Right forelimb (tissue), 1 donor: ENCODE results near the gene CCNE1.
"Not testable (repeated sequence)": the region's sequence is repeated elsewhere in the genome, so short reads cannot be mapped to it uniquely, and the experiment has no call there.

ENCODE experiments used
- DNase-seq: peaks from one replicate; pipeline ENCODE4 v3.0.0-alpha.2; 2018

Gene CCNE1

DNA sequence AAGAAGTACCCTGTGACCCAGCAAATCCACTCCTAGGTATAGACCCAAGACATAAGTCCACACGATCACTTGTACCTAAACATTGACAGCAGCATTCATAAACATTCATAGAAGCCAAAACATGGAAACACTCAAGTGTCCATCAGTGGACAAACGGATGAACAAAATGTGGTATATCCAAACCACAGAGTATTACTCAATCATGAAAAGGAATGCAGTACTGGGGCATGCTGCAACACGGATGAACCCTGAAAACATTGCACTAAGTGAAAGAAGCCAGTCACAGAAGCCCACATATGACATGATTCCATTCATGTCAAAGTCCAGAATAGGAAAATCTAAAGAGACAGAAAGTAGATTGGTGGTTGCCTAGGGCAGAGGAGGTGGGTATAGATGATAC, 22.8 kb upstream of the CCNE1 start:
- DNase-seq = no peak

DNA sequence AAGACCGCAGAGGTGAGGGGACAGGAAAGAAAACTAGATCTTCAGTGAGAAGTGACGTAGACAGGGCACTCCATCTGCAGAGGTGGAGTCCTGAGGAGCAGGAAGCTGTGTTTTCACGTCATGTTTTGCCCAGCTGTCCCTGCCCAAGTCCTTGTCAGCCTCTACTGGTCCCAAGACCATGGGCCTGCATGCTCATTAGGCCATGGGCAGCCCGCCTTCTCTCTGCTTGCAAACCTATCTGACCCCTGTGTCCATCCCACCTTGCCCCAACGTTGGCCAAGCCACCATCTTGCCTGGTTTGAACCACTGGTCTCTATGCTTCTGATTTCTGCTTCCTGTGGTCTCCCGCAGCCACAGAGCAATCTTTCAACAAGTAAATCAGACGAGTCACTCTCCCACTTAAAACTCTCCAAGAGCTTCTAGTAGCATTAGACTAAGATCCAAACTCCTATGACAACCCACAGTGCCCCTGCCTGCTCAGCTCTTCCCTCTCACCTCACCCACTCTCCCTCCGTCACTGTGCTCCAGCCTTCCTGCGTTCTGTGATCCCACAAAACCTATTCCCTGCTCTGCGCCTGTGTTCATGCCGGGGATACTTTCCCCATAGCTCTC, 18.6 kb upstream of the CCNE1 start:
- DNase-seq = no peak

DNA sequence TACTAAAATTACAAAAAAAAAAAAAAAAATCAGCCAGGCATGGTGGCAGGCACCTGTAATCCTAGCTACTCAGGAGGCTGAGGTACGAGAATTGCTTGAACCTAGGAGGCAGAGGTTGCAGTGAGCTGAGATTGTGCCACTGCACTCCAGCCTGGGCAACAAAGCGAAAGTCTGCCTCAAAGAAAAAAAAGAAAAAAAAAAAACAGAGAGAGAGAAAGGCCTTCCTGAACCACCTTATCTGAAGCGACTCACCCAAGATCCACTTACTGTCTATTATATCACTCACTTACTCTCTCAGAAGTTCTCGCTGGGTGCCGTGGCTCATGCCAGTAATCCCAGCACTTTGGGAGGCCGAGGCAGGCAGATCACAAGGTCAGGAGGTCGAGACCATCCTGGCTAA, 17.3 kb upstream of the CCNE1 start:
- not testable (repeated sequence) for DNase-seq

DNA sequence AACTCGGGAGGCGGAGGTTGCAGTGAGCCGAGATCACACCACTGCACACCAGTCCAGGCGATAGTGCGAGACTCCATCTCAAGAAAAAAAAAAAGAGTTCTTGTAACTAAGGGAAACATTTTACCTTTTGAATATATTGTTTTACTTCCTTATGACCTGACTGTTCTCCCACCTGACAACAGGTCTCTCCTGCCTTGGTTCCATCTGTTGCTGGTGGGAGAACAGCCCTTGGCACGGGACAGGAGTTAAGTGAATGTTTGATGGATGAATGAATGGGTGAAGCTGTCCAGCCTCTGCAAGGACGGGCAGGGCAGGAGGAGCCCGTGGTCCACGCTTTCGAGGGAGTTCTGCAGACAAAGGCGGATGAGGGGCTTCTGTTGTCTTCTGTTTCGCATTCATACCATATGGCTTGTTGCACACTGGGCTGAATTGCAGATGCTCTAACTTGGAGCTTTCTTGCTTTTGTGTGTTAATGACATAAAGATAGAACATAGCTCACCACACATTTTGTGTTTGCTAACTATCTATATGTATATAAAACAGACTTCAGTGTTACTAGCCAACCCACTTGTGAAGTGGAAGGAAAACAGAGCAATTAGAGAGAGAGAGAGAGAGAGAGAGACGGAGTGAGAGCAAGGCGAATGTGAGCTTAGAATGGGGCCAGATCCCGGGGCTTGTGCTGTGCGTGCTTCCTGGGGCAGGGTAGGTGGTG, 16.2 kb upstream of the CCNE1 start:
- DNase-seq = no peak

DNA sequence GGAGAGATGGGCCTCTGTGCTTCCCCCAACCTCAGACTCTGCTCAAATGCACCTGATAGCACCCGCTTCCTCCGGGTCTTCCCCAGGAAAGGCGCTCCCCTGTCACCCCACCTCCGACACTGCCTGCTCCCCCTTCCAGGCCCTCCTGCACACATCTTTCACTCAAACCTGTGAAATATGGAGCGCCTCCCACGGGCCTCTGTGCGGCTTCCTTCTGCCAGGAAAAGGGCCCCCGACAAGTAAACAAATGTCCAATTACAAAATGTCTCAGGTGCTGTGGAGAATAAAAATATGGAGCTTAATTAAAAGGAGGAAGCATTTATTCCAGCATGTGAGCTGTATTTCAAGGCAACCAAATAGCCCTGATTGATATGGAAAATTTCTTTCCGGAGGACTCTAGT, 15.6 kb upstream of the CCNE1 start:
- no peak for DNase-seq

DNA sequence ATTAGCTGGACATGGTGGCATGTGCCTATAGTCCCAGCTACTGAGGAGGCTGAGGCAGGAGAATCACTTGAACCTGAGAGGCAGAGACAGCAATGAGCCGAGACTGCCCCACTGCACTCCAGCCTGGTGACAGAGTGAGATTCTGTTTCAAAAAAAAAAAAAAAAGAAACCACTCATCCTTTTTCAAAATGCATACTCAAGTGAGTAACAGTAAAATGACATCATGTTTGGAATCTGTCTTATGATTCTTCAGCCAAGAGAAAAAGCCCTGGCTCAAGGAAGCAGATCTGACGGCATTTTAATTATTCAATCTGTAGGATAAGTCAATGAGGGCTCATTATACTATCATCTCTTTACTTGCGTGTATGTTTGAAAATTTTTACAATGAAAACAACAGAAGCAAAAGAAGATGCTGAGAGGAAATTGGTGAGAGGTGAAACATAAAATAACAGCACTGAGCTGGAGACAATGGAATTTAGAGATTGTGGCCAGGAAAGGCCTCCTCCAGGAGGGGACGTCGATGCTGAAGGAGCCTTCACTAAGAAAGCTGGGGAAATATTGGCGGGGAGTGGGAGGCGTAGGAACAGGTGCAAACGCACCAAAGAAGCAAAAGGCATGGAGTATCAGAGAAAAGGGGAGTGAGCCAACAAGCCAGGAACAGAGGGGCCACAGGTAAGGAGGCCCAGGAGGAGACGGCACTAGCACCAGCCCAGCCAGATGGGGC, 12.9 kb upstream of the CCNE1 start:
- DNase-seq = no peak

DNA sequence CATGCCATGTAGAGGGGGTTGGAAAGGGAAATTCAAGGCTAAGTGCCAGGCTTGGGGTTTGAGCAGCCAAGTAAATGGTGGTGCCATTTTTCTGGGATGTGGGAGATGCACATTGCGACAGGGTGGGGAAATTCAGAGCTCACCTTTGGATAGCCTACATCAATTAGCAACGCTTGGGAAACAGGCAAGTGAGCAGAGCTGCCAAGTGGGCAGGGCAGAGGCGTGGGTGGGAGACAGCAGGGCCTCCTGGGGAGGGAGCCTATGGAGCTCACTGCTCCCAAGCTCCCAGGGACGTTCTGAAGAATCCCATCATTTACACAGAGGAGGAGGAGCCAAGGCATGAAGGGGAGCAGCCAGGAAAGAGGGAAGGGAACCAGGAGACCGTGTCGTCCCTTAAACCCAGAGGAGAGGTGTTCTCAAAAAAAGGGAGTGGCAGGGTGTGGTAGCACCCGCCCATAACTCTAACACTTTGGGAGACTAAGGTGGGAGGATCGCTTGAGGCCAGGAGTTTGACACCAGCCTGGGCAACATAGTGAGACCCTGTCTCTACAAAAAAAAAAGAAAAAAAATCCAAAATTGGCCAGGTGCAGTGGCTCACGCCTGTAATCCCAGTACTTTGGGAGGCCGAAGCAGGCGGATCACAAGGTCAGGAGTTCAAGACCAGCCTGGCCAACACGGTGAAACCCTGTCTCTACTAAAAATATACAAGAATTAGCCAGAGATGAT, 11.5 kb upstream of the CCNE1 start:
- no peak for DNase-seq

DNA sequence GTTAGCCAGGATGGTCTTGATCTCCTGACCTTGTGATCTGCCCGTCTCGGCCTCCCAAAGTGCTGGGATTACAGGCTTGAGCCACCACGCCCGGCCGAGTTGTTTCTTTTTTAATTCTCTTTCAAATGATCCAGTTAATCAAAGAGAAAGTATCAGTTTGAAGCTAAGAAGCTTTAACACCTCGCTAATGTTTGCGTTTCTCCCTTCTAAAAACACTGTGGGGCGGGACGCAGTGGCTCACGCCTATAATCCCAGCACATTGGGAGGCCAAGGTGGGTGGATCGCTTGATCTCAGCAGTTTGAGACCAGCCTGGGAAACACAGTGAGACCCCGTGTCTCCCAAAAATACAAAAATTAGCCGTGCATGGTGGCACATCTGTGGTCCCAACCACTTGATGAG, 7.8 kb upstream of the CCNE1 start:
- DNase-seq = not testable (repeated sequence)

DNA sequence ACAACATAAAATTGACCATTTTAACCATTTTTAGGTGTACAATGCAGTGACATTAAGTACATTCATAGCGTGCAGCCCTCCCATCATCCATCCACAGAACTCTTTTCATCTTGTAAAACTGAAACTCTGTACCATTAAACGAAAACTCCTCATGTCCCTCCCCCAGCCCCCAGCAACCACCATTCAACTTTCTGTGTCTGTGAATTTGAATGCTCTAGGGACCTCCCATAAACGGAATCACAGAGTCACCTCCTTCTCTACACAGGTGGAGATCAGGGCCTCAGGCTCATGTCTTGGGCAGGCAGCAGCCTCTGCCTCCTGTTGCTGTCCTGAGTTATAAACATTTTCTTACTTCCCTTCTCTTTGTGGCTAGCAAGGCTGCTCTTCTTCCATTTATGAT, 7.3 kb upstream of the CCNE1 start:
- DNase-seq = no peak

DNA sequence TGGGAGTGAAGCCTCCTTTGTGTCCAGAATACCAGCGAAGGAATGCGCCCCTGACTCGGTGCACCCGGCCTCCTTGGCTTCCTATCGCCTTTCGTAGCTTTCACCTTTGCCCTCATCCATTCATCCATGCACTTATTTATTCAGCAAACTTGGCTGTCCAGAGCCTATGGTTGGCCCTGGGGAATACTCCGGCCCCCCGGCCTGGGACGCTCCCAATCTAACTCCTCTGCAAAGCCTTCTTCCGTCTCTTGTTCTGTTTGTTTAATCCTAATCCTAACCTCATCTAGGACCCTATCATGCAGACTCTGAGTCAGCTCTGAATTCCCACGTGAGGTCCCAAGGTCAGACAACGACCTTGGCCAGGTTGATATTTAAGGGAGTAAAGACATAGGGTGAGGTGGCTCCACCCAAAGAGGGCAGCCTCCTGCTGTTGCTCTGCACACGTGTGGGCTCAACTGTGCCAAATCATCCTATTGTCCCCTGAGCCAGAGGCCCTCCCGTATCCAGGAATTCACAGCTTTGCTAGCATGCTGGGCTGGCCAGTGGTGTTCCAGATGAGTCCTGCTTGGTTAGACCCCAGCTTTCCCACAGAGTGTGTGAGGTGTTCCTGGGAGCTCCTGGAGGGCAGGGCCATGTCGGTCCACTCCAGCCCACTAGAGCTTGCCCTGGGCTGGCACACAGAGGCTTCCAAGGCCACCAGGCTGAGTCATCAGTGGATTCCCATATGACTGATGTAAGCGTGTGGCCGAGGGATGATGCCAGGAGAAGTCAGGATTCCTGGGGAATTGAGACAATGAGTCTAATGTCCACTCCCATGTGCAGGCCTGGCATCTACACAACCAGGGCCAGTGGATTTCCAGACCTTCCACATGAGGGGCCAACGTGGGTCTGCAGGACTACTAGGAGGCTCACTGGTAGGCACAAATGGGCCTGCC, 6.5 kb upstream of the CCNE1 start:
- no peak for DNase-seq

DNA sequence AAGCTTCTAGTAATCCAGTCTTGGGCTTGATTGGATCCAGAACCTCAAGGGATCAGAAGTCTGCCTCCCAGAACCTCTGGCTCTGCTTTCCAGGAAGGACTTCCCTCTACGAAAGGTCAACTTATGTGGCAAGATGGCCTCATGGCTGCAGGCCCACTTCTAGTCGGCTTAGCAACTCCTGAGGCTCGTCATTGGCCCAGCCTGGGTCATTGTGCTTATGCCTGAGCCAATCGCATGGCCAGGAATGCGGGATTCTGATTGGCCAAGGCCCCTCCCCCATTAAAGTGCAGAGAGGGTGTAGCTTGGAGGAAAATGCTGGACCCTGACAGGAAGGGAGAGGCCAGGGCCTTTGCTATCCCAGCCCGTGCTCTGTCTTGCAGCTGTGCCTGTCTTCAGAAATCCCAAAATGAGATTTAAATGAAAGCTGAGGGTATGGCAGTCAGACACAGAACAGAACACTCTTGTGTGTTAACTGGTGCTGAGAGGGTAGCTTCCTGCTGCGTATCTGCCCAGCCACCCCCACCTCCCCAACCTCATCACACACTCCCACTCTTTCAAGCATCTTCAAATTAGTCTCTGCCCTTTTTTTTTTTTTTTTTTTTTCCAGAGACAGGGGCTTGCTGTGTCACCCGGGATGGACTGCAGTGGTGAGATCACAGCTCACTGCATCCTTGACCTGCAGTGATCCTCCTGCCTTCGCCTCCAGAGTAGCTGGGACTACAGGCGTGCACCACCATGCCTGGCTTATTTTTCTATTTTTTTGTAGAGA, 5.5 kb upstream of the CCNE1 start:
- DNase-seq = peak; percentile 82

DNA sequence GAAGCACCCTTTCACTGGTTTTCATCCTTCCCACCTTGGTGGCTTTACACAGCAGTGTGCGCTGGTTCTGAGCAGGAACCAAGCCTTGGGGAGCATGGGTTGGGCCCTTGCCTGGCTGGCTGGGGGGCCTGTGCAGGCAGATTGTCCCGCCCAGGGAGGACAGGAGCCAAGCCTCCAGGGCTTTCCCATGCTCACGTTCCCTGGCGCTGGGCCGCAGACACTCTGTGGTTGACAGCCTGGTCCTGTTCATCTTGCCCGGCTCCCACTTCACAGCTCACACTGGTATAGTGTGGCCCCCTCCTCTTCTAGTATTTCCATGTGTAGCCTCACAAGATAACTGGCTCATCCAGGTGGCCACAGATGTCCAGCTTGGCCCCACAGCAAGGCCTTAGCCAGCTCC, 4.6 kb upstream of the CCNE1 start:
- DNase-seq = no peak

DNA sequence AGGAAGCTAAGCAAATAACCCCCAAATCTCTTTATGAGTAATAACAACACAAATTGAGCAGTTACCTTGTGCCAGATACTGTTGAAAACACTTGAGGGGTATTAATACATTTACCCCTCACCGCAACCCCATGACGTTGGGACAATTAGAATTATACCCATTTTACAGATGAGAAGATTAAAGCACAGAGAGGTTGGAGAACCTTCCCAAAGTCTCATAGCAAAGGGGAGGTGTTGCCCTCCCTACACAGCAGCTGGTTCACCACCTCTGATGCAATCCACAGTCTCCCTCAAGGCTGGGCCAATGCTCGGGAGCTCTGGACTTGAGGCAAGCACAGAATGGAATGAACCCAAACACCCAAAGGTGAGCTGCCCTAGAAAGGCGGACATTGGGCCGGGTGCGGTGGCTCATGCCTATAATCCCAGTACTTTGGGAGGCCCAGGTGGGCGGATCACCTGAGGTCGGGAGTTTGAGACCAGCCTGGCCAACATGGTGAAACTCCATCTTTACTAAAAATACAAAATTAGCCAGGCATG, 3.9 kb upstream of the CCNE1 start:
- no peak for DNase-seq

DNA sequence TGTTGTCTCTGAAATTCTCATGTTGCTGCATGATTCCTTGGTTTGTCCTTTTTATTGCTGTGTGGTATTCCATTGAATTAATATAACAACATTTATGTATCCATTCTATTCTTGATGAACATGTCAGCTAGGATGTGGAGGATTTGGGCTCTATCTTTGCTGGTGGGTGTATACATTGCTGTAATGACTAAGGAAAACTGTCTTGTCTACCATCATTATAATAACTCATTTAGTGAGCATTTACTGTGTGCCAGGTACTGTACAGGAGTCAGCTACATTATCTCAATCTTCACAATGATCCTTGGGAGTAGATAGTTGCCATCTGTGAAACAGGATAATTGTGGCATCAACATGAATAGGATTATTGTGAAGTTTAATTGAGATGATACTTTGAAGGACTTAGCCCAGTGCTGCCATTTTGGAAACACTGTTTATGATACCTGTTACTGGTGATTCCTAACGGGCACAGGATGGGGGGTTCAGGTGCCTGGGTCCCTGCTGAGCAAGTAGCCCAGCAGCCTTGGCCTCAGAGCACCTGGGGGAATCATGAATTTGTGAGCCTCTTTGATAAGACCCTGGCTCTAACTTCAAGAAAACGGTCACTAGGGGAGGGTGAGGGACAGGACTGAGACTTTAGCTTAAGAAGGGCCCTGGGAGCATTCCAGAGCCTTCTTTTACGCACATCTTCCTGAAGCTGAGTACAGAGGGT, 1.8 kb upstream of the CCNE1 start:
- DNase-seq = no peak

DNA sequence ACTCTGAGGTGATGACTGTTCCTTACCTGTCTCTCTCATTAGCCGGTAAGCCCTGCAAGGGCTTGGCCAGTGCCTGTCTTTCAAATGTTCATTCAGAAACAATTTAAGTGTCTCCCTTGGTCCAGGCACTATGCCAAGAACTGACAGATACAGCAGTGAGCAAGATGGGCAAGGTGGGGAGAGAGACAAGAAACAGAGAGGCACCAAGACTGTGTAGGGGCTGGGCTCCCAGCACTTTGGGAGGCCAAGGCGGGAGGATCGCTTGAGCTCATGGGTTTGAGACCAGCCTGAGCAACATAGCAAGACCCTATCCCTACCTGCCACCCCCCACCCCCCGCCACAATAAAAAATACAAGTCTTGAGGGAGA, 1.3 kb upstream of the CCNE1 start:
- no peak for DNase-seq

DNA sequence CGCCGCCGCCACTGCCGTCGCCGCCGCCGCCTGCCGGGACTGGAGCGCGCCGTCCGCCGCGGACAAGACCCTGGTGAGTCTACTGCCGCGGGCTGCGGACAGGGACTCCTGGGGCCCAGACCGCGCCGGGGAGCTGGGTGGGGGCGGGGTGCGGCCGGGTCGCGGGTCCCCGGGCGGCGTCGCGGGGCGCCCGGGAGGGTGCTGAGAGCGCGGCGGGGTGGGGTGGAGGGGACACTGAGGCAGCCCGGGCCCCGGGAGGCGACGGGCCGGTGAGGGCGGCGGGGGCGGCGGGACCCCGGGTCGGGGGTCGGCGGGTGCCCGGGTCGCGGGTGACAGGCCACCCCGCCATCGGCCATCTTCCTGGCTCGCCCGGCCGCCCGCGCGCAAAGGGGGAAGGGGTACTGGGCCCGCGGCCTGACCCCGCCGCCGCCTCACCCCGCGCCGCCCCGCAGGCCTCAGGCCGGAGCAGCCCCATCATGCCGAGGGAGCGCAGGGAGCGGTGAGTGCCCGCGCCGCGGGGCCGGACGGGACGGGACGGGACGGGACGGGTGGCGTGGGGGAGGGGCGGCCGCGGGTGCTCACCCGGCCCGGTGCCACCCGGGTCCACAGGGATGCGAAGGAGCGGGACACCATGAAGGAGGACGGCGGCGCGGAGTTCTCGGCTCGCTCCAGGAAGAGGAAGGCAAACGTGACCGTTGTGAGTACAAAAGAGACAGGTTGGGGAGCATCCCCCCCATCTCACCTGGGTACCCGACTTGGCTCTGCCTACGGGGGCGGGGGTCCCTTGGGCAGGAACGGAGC, 489 bp downstream of the CCNE1 start:
- DNase-seq = no peak

DNA sequence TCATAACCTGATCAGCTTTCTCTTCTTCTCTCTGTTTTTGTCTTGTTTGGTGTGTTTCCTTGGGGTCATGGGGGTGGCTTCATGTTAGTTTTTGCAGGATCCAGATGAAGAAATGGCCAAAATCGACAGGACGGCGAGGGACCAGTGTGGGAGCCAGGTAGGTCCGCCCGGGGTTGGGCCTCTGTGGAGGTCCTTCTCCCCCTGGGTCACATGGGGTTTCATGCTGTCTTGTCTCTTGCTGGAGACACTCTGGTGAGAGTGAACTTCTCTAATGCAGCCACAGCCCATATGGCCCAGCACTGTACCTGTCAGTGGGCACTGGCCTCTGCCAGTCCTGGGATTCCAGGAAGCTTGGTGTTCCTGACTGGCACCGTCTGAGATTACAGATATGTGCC, 1.1 kb downstream of the CCNE1 start:
- DNase-seq = no peak

DNA sequence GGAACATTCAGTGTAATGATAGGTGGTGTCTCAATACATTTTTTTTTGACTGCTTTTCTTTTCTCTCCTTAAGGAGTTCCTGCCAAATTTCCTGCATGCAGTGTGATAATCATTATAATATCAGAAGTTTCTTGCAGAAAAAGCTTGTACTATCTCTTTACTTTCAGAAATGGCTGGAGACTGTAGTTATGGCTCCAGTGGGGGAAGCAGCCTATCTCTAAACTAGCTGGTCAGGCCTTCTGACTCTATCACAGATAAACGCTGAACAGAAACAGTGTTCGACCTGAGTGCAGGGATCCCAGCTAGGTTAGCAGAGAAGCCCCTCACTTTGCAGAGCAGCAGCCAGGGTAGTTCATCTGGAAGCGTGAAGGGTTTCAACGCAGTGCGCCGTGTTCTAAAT, 1.9 kb downstream of the CCNE1 start:
- DNase-seq = no peak

DNA sequence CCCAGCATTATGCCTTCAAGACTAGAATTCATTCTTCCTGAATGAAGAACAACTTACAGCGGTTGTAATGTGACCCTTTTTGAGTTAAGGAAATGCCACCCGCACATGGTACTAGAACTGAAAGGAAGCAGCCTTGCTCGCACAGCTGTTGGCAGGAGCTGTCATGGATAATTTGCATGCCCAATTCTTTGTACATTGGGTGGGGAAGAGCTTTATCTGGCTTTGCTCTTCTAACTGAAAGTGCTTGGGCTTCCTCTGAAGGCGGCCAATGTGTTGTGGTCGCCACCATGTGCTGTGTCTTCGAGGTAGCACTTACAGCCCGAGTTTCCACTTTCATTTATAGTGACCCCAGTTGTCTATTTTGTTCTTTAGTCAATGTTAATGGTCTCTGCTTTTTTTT, 3.4 kb downstream of the CCNE1 start:
- DNase-seq = no peak

DNA sequence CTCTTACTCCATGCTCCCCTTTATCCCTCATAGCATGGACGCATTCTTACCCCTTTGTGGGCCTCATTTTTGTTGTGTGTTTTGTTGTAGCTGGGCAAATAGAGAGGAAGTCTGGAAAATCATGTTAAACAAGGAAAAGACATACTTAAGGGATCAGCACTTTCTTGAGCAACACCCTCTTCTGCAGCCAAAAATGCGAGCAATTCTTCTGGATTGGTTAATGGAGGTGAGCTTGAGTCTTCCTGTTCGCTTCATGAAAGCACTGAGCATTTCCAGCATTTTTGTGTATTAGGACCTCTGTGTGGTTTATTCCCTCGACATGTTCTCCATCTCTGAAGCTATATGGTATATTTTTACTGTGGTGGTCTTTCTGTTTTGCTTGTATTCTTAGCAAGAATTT, 5.5 kb downstream of the CCNE1 start:
- DNase-seq = no peak
